Uterus (tissue), 2 donors: ENCODE results near the gene CTXN2.

ENCODE experiments used
- CTCF ChIP-seq, 4 experiments: fragments of 200-600 bp in 2 of 4; fragments of 450-650 bp in 2 of 4; sonication (generic) in 2 of 4; IDR thresholded peaks; one replicate each; pipeline ENCODE4 v1.5.1; 2016 to 2019; ENCODE audit warnings: antibody characterized with exemption in 4 of 4, mild to moderate bottlenecking in 2 of 4, moderate library complexity in 1 of 4
- POLR2A ChIP-seq, 2 donors: fragments of 450-650 bp; IDR thresholded peaks; one replicate each; pipeline ENCODE4 v1.6.1; 2016; ENCODE audit warnings: antibody characterized with exemption in 2 of 2, mild to moderate bottlenecking in 1 of 2, moderate library complexity in 1 of 2

DNA sequence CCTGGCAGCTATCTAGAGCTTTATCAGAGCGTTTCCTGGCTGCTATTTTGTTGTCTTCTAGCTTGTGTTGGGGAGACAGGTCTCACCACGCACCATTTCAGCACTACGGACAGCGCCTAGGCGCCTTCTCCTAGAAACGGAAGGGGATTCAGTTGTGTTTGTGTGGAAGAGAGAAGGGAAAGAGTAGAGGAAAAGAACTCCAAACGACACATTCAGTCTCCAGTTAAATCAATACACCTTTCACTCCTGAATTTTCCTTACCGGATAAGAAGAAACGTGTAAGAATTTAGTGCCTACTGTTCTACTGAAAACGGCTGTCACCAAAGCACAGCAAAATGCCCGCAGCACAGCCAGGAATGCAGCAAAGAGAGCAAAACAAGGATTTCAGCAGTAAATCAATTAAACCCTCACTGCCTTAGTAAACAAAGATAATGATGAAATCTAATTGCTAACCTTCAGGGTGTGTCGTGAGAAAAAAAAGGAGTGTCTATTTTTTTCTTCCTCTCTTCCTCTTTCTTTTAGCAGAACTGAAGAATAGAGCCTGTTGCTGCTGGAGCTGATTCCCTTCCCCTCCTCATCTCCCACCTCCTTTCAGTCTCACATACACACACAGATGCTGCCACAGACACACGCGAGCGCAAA lies 412 bp upstream of the CTXN2 start:
- no peak for TF ChIP-seq CTCF (IDR thresholded peaks at IDR 0.05)
- no peak for TF ChIP-seq POLR2A (IDR thresholded peaks at IDR 0.05)
